Prostate gland (tissue), 2 donors: ENCODE results near the gene KRTAP10-3.

Experiments
- POLR2A ChIP-seq: fragments of 450-650 bp; IDR thresholded peaks from one replicate; pipeline ENCODE4 v1.6.1; 2016; ENCODE audit warnings: antibody characterized with exemption, mild to moderate bottlenecking
- POLR2AphosphoS5 ChIP-seq: sonication (generic); formaldehyde crosslinking; IDR thresholded peaks from one replicate; pipeline ENCODE4 v1.6.1; 2017; ENCODE audit warnings: antibody characterized with exemption
- TF ChIP-seq, protein P1 (sequence below), 4 experiments: fragments of 200-600 bp in 2 of 4; fragments of 450-650 bp in 2 of 4; sonication (generic) in 2 of 4; IDR thresholded peaks; 1 replicate in 3 of 4; 2 replicates in 1 of 4; pipeline ENCODE4 v1.5.1; 2016 to 2019; ENCODE audit warnings: antibody characterized with exemption in 4 of 4, mild to moderate bottlenecking in 2 of 4, moderate library complexity in 2 of 4

DNA sequence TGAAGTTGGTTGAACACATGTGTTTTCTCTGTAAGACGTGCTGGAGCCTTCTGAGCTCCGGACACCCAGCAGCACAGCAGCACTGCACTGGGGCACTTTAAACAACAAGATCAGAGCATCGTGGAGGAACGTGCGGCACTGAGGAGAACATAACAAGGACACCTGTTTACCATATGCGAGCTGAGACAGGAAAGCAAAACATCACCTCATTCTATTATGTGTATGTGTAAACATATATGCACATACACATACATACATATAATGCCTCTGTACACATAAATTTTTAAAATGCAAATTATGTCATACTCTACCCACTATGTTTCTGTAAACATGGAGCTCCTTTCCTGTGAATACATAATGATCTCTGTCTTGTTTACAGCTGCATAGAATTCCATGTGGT is 36.9 kb upstream of the KRTAP10-3 start:
- TF ChIP-seq, protein P1, sequence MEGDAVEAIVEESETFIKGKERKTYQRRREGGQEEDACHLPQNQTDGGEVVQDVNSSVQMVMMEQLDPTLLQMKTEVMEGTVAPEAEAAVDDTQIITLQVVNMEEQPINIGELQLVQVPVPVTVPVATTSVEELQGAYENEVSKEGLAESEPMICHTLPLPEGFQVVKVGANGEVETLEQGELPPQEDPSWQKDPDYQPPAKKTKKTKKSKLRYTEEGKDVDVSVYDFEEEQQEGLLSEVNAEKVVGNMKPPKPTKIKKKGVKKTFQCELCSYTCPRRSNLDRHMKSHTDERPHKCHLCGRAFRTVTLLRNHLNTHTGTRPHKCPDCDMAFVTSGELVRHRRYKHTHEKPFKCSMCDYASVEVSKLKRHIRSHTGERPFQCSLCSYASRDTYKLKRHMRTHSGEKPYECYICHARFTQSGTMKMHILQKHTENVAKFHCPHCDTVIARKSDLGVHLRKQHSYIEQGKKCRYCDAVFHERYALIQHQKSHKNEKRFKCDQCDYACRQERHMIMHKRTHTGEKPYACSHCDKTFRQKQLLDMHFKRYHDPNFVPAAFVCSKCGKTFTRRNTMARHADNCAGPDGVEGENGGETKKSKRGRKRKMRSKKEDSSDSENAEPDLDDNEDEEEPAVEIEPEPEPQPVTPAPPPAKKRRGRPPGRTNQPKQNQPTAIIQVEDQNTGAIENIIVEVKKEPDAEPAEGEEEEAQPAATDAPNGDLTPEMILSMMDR (IDR thresholded peaks at IDR 0.05): no peak
- TF ChIP-seq POLR2AphosphoS5 (no peak), POLR2A (no peak)
